ENCODE results near the gene CERS3.

Gene CERS3

GRCh38 chr15:100383302-100384107 lies 145.2 kb downstream of the CERS3 start:
- DNase-seq (ENCODE audit: low spot score): no peak

- DNase-seq (ENCODE audit: low spot score): no peak
Observed at GRCh38 chr15:100373942-100374341, 154.8 kb downstream of the CERS3 start.

- no peak for DNase-seq (ENCODE audit: low spot score)
Observed at GRCh38 chr15:100373120-100373896, 155.4 kb downstream of the CERS3 start.

- no peak for DNase-seq (ENCODE audit: low spot score)
Observed at GRCh38 chr15:100372739-100373119, 156.0 kb downstream of the CERS3 start.

- no peak for DNase-seq (ENCODE audit: low spot score)
Observed at GRCh38 chr15:100355342-100355741, 173.4 kb downstream of the CERS3 start.

GRCh38 chr15:100353449-100353848 lies 175.3 kb downstream of the CERS3 start:
- DNase-seq (ENCODE audit: low spot score): no peak

GRCh38 chr15:100350434-100351226 lies 178.1 kb downstream of the CERS3 start:
- no peak for DNase-seq (ENCODE audit: low spot score)

All from germinal center (tissue), 1 donor.